ENCODE measurements around the gene FITM2.
"Not testable (repeated sequence)": the region's sequence is repeated elsewhere in the genome, so short reads cannot be mapped to it uniquely, and the experiment has no call there.

FITM2 gene, protein sequence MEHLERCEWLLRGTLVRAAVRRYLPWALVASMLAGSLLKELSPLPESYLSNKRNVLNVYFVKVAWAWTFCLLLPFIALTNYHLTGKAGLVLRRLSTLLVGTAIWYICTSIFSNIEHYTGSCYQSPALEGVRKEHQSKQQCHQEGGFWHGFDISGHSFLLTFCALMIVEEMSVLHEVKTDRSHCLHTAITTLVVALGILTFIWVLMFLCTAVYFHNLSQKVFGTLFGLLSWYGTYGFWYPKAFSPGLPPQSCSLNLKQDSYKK

GRCh38 chr20:44310664-44311639, at the start of gene FITM2:
FITM2 (minus strand) TSS chr20:44311202; CDS start chr20:44311148, 54 bp downstream.
- DNase-seq (ENCODE audit: extremely low read depth in 1 of 2, low read depth in 1 of 2) = peak; percentile 96 to 97

GRCh38 chr20:44360221-44360620, 49.2 kb upstream of the FITM2 start:
- no peak for DNase-seq (ENCODE audit: extremely low read depth in 1 of 2, low read depth in 1 of 2)

DNA sequence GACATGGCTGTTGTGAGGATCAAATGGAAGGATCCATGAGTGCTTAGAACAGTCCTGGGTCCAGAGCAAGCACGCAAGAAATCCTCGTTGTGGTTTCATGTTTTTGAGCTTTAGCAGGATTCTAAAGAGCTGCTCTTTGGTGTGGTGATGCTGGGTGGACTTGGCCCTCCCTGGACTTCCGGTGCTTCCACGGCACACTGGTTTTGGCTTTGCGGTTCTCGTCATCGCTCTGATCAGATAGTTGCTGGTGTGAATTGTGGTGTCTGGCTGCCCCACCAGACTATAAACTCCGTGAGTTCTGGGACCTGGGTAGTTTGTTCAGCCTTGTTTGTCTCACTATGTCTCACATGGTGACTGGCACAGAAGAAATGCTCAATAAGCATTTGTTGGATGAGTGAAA, 47.8 kb upstream of the FITM2 start:
- no peak for DNase-seq (ENCODE audit: extremely low read depth in 1 of 2, low read depth in 1 of 2)

GRCh38 chr20:44357555-44358125, 46.6 kb upstream of the FITM2 start:
- no peak for DNase-seq (ENCODE audit: extremely low read depth in 1 of 2, low read depth in 1 of 2)

- DNase-seq (ENCODE audit: extremely low read depth in 1 of 2, low read depth in 1 of 2) = no peak
Measured at GRCh38 chr20:44357020-44357419, 46.0 kb upstream of the FITM2 start.

GRCh38 chr20:44356353-44356723, 45.3 kb upstream of the FITM2 start:
- DNase-seq (ENCODE audit: extremely low read depth in 1 of 2, low read depth in 1 of 2) = no peak

- no peak for DNase-seq (ENCODE audit: extremely low read depth in 1 of 2, low read depth in 1 of 2)
Measured at GRCh38 chr20:44355498-44356352, 44.7 kb upstream of the FITM2 start, which contains the start of gene HNF4A. HNF4A (plus strand) TSS chr20:44355699; CDS start chr20:44355805, 106 bp downstream.

- DNase-seq (ENCODE audit: extremely low read depth in 1 of 2, low read depth in 1 of 2) = no peak
Measured at GRCh38 chr20:44354979-44355497, 44.0 kb upstream of the FITM2 start.

- no peak for DNase-seq (ENCODE audit: extremely low read depth in 1 of 2, low read depth in 1 of 2)
Measured at GRCh38 chr20:44350567-44350966, 39.6 kb upstream of the FITM2 start.

- DNase-seq (ENCODE audit: extremely low read depth in 1 of 2, low read depth in 1 of 2) = no peak
Measured at GRCh38 chr20:44349349-44349748, 38.3 kb upstream of the FITM2 start.

GRCh38 chr20:44348168-44348659, 37.2 kb upstream of the FITM2 start:
- DNase-seq (ENCODE audit: extremely low read depth in 1 of 2, low read depth in 1 of 2) = no peak

GRCh38 chr20:44345941-44346340, 34.9 kb upstream of the FITM2 start:
- DNase-seq (ENCODE audit: extremely low read depth in 1 of 2, low read depth in 1 of 2) = not testable (repeated sequence)

GRCh38 chr20:44345147-44345546, 34.1 kb upstream of the FITM2 start:
- no peak for DNase-seq (ENCODE audit: extremely low read depth in 1 of 2, low read depth in 1 of 2)

- no peak for DNase-seq (ENCODE audit: extremely low read depth in 1 of 2, low read depth in 1 of 2)
Measured at GRCh38 chr20:44344723-44345122, 33.7 kb upstream of the FITM2 start.

DNA sequence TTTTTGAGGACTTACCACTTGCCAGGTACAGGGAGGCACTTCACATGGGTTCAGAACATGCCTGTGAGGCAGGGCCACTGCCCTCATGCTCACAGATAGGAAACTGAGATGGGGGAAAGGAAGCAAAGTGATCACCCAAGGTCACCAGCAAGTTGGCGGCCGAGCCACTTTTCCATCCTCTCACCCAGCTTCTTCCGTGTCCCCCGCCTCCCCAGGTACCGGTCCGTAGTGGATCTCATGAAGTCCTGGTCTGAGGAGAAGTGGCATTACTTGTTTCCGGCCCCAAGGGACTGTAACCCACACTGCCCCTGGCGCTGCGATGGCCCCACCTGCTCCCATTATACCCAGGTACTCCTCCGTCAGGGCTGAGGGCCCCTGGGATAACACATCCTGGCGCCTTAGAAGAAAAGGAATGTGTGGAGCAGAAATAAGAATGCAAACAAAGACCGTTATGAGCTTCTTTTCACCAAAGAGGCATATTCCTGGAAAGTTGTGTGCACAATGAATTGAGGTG, 32.2 kb upstream of the FITM2 start:
- no peak for DNase-seq (ENCODE audit: extremely low read depth in 1 of 2, low read depth in 1 of 2)

DNA sequence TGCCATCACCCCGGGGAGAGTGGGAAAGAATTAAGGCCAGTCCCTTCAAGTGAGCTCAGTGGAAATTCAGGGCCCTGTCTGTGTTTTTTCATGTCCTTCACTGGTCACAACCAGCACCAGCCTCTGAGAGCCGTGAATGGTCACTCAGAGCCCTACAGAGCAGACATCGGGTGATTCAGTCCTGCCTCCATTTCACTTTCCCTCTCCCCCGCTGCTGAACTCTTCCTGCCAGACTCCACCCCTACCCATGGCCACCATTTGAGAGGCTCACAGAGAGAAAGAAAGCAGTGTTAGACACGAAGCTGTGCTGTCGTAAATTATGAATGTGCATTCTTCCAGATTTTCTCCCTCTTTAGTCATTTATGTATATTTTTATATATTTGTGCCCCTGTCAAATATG, 31.2 kb upstream of the FITM2 start:
- DNase-seq (ENCODE audit: extremely low read depth in 1 of 2, low read depth in 1 of 2) = no peak

GRCh38 chr20:44336725-44337380, 25.9 kb upstream of the FITM2 start, which contains the start of gene R3HDML:
R3HDML (plus strand) TSS chr20:44337043; CDS start chr20:44337158, 115 bp downstream.
- no peak for DNase-seq (ENCODE audit: extremely low read depth in 1 of 2, low read depth in 1 of 2)

GRCh38 chr20:44336086-44336485, 25.1 kb upstream of the FITM2 start:
- no peak for DNase-seq (ENCODE audit: extremely low read depth in 1 of 2, low read depth in 1 of 2)

GRCh38 chr20:44335675-44336074, 24.7 kb upstream of the FITM2 start:
- DNase-seq (ENCODE audit: extremely low read depth in 1 of 2, low read depth in 1 of 2) = no peak
